ENCODE results near the gene ITPR1.

The ITPR1 gene

GRCh38 chr3:4866866-4867265, 373.7 kb downstream of the ITPR1 start:
- DNase-seq (ENCODE audit: low read depth, low spot score), result no peak
- Histone ChIP-seq H3K4me3 (ENCODE audit: insufficient read length, low read depth) (no peak overlapping the region), H3K27me3 (ENCODE audit: insufficient read depth, insufficient read length) (peaks cover 5% of the 10 kb centered on the region), H3K4me1 (ENCODE audit: insufficient read depth, insufficient read length) (peaks cover 2% of the 10 kb centered on the region), H3K9ac (ENCODE audit: insufficient read length, low read depth) (no peak overlapping the region), H3K36me3 (ENCODE audit: insufficient read depth, insufficient read length, low read length) (no peaks in the 10 kb centered on the region), H3K9me3 (ENCODE audit: insufficient read depth, low read length) (peaks cover 4% of the 10 kb centered on the region; the same call in 1 of the 2 replicates)
- no peak for TF ChIP-seq SUZ12 (IDR thresholded peaks at IDR 0.05; ENCODE audit: extremely low read depth, insufficient read depth, insufficient read length)
- TF ChIP-seq ZNF274 (IDR thresholded peaks at IDR 0.05; ENCODE audit: low read depth, low read length), result no peak
- TF ChIP-seq YY1 (IDR thresholded peaks at IDR 0.05; ENCODE audit: insufficient read depth, insufficient read length), result no peak

- TF ChIP-seq YY1 (IDR thresholded peaks at IDR 0.05; ENCODE audit: insufficient read depth, insufficient read length) (no peak), SUZ12 (IDR thresholded peaks at IDR 0.05; ENCODE audit: extremely low read depth, insufficient read depth, insufficient read length) (no peak), ZNF274 (IDR thresholded peaks at IDR 0.05; ENCODE audit: low read depth, low read length) (no peak)
- H3K36me3 ChIP-seq (ENCODE audit: insufficient read depth, insufficient read length, low read length), result no peaks in the 10 kb centered on the region
- no peak for DNase-seq (ENCODE audit: low read depth, low spot score)
- no peaks in the 10 kb centered on the region for H3K27me3 ChIP-seq (ENCODE audit: insufficient read depth, insufficient read length)
- no peak overlapping the region for H3K9ac ChIP-seq (ENCODE audit: insufficient read length, low read depth)
- H3K4me3 ChIP-seq (ENCODE audit: insufficient read length, low read depth), result no peak overlapping the region
- H3K9me3 ChIP-seq (ENCODE audit: insufficient read depth, low read length), result peaks cover under 1% of the 10 kb centered on the region; the same call in 1 of the 2 replicates
- H3K4me1 ChIP-seq (ENCODE audit: insufficient read depth, insufficient read length), result no peaks in the 10 kb centered on the region
Measured at GRCh38 chr3:4877173-4877787, 384.1 kb downstream of the ITPR1 start.

GRCh38 chr3:4880850-4881249, 387.7 kb downstream of the ITPR1 start:
- no peaks in the 10 kb centered on the region for H3K4me1 ChIP-seq (ENCODE audit: insufficient read depth, insufficient read length)
- H3K9ac ChIP-seq (ENCODE audit: insufficient read length, low read depth), result no peak overlapping the region
- TF ChIP-seq ZNF274 (IDR thresholded peaks at IDR 0.05; ENCODE audit: low read depth, low read length), result no peak
- TF ChIP-seq YY1 (IDR thresholded peaks at IDR 0.05; ENCODE audit: insufficient read depth, insufficient read length), result no peak
- TF ChIP-seq SUZ12 (IDR thresholded peaks at IDR 0.05; ENCODE audit: extremely low read depth, insufficient read depth, insufficient read length), result no peak
- H3K9me3 ChIP-seq (ENCODE audit: insufficient read depth, low read length), result peaks cover 6% of the 10 kb centered on the region
- no peaks in the 10 kb centered on the region for H3K27me3 ChIP-seq (ENCODE audit: insufficient read depth, insufficient read length)
- no peak overlapping the region for H3K4me3 ChIP-seq (ENCODE audit: insufficient read length, low read depth)
- H3K36me3 ChIP-seq (ENCODE audit: insufficient read depth, insufficient read length, low read length), result no peaks in the 10 kb centered on the region
- DNase-seq (ENCODE audit: low read depth, low spot score), result no peak

- Histone ChIP-seq H3K27me3 (ENCODE audit: insufficient read depth, insufficient read length) (no peaks in the 10 kb centered on the region), H3K4me1 (ENCODE audit: insufficient read depth, insufficient read length) (no peaks in the 10 kb centered on the region), H3K36me3 (ENCODE audit: insufficient read depth, insufficient read length, low read length) (no peaks in the 10 kb centered on the region), H3K9me3 (ENCODE audit: insufficient read depth, low read length) (peaks cover 6% of the 10 kb centered on the region), H3K4me3 (ENCODE audit: insufficient read length, low read depth) (no peak overlapping the region), H3K9ac (ENCODE audit: insufficient read length, low read depth) (no peak overlapping the region)
- TF ChIP-seq ZNF274 (IDR thresholded peaks at IDR 0.05; ENCODE audit: low read depth, low read length), result no peak
- TF ChIP-seq YY1 (IDR thresholded peaks at IDR 0.05; ENCODE audit: insufficient read depth, insufficient read length), result no peak
- no peak for TF ChIP-seq SUZ12 (IDR thresholded peaks at IDR 0.05; ENCODE audit: extremely low read depth, insufficient read depth, insufficient read length)
- no peak for DNase-seq (ENCODE audit: low read depth, low spot score)
Measured at GRCh38 chr3:4882548-4882947, 389.4 kb downstream of the ITPR1 start.

GRCh38 chr3:4883011-4883410, 389.9 kb downstream of the ITPR1 start:
- H3K4me1 ChIP-seq (ENCODE audit: insufficient read depth, insufficient read length), result no peaks in the 10 kb centered on the region
- H3K9ac ChIP-seq (ENCODE audit: insufficient read length, low read depth), result no peak overlapping the region
- peaks cover 6% of the 10 kb centered on the region for H3K9me3 ChIP-seq (ENCODE audit: insufficient read depth, low read length)
- H3K27me3 ChIP-seq (ENCODE audit: insufficient read depth, insufficient read length), result no peaks in the 10 kb centered on the region
- no peaks in the 10 kb centered on the region for H3K36me3 ChIP-seq (ENCODE audit: insufficient read depth, insufficient read length, low read length)
- no peak overlapping the region for H3K4me3 ChIP-seq (ENCODE audit: insufficient read length, low read depth)
- no peak for DNase-seq (ENCODE audit: low read depth, low spot score)
- TF ChIP-seq SUZ12 (IDR thresholded peaks at IDR 0.05; ENCODE audit: extremely low read depth, insufficient read depth, insufficient read length) (no peak), YY1 (IDR thresholded peaks at IDR 0.05; ENCODE audit: insufficient read depth, insufficient read length) (no peak), ZNF274 (IDR thresholded peaks at IDR 0.05; ENCODE audit: low read depth, low read length) (no peak)

GRCh38 chr3:4884888-4885287, 391.7 kb downstream of the ITPR1 start:
- TF ChIP-seq ZNF274 (IDR thresholded peaks at IDR 0.05; ENCODE audit: low read depth, low read length) (no peak), SUZ12 (IDR thresholded peaks at IDR 0.05; ENCODE audit: extremely low read depth, insufficient read depth, insufficient read length) (no peak), YY1 (IDR thresholded peaks at IDR 0.05; ENCODE audit: insufficient read depth, insufficient read length) (no peak)
- Histone ChIP-seq H3K36me3 (ENCODE audit: insufficient read depth, insufficient read length, low read length) (no peaks in the 10 kb centered on the region), H3K9ac (ENCODE audit: insufficient read length, low read depth) (no peak overlapping the region), H3K4me1 (ENCODE audit: insufficient read depth, insufficient read length) (no peaks in the 10 kb centered on the region), H3K27me3 (ENCODE audit: insufficient read depth, insufficient read length) (no peaks in the 10 kb centered on the region), H3K9me3 (ENCODE audit: insufficient read depth, low read length) (peaks cover 6% of the 10 kb centered on the region), H3K4me3 (ENCODE audit: insufficient read length, low read depth) (no peak overlapping the region)
- DNase-seq (ENCODE audit: low read depth, low spot score), result no peak

- no peak for DNase-seq (ENCODE audit: low read depth, low spot score)
- H3K9ac ChIP-seq (ENCODE audit: insufficient read length, low read depth), result no peak overlapping the region
- H3K4me3 ChIP-seq (ENCODE audit: insufficient read length, low read depth), result no peak overlapping the region
- no peaks in the 10 kb centered on the region for H3K27me3 ChIP-seq (ENCODE audit: insufficient read depth, insufficient read length)
- peaks cover 6% of the 10 kb centered on the region for H3K9me3 ChIP-seq (ENCODE audit: insufficient read depth, low read length)
- H3K36me3 ChIP-seq (ENCODE audit: insufficient read depth, insufficient read length, low read length), result no peaks in the 10 kb centered on the region
- TF ChIP-seq SUZ12 (IDR thresholded peaks at IDR 0.05; ENCODE audit: extremely low read depth, insufficient read depth, insufficient read length), result no peak
- no peak for TF ChIP-seq YY1 (IDR thresholded peaks at IDR 0.05; ENCODE audit: insufficient read depth, insufficient read length)
- no peak for TF ChIP-seq ZNF274 (IDR thresholded peaks at IDR 0.05; ENCODE audit: low read depth, low read length)
- no peaks in the 10 kb centered on the region for H3K4me1 ChIP-seq (ENCODE audit: insufficient read depth, insufficient read length)
Measured at GRCh38 chr3:4885316-4885715, 392.2 kb downstream of the ITPR1 start.
